ENCODE data around the gene CDH4.

DNA sequence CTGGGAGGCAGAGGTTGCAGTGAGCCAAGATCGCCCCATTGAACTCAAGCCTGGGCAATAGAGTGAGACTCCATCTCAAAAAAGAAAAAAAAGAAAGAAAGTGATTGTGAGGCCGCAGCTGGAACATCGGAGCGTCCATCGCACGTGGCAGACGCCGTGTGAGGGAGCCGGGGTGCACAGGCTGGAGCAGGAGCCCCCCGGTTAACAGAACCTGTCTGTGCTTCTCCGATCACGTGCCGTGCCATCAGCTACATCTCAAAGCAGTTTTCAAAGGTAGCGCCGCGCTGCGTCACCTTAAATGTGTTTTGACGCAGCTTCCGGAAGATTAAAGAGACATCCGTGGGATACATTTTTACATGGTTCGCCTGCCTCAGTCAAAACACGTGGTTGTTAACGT, 674.7 kb downstream of the CDH4 start:
- TF ChIP-seq, protein P1, sequence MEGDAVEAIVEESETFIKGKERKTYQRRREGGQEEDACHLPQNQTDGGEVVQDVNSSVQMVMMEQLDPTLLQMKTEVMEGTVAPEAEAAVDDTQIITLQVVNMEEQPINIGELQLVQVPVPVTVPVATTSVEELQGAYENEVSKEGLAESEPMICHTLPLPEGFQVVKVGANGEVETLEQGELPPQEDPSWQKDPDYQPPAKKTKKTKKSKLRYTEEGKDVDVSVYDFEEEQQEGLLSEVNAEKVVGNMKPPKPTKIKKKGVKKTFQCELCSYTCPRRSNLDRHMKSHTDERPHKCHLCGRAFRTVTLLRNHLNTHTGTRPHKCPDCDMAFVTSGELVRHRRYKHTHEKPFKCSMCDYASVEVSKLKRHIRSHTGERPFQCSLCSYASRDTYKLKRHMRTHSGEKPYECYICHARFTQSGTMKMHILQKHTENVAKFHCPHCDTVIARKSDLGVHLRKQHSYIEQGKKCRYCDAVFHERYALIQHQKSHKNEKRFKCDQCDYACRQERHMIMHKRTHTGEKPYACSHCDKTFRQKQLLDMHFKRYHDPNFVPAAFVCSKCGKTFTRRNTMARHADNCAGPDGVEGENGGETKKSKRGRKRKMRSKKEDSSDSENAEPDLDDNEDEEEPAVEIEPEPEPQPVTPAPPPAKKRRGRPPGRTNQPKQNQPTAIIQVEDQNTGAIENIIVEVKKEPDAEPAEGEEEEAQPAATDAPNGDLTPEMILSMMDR (IDR thresholded peaks at IDR 0.05; ENCODE audit: extremely low read depth in 1 of 2, insufficient read depth in 1 of 2, low read depth in 1 of 2, low read length in 2 of 2), result no peak
- TF ChIP-seq POLR2AphosphoS5 (IDR thresholded peaks at IDR 0.05; ENCODE audit: insufficient read depth, low read depth, low read length) (no peak), EZH2 (IDR thresholded peaks at IDR 0.05; ENCODE audit: borderline replicate concordance, low read depth, low read length, severe bottlenecking) (no peak)

Measured in endothelial cell of umbilical vein (primary cell).